ENCODE measurements around the gene GPX4.

The GPX4 gene

DNA sequence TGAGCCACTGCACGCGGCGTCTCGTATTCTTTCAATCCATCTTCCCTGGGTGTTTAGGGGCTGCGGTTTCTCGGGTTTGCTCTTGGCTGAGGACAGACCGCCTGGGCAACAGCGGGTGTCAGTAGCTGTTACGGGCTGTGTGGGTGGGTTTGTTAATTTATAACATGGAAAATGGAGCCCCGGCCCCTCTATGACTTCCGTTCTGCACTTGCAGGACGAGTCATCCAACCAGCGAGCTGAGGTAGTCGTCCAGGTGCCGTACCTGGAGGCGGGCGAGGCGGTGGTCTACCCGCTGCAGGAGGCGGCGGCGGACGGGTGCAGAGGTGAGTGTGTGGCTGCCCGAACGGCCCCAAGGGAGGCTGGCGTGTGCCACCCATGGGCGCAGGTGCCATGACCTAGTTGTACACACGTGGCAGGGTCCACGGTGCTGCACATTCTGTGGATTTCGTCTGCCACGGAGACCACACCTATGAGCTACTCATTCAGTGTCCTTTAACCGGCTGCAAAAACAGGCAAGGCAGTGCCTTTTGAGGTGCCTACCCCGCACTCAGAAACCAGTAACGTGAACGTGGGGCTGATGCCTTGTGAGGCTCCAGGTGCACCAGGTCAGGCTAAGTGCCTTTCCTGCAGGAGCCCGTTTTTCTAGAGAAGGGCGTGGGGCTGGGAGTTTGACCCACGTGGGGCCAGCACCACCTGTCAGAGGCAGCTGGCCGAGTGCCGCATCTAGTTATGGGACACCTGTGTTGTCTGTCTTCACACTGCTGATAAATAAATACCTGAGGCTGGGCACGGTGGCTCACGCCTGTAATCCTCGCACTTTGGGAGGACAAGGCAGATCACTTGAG lies 19.5 kb upstream of the GPX4 start:
- no peak for DNase-seq (ENCODE audit: low spot score)

DNA sequence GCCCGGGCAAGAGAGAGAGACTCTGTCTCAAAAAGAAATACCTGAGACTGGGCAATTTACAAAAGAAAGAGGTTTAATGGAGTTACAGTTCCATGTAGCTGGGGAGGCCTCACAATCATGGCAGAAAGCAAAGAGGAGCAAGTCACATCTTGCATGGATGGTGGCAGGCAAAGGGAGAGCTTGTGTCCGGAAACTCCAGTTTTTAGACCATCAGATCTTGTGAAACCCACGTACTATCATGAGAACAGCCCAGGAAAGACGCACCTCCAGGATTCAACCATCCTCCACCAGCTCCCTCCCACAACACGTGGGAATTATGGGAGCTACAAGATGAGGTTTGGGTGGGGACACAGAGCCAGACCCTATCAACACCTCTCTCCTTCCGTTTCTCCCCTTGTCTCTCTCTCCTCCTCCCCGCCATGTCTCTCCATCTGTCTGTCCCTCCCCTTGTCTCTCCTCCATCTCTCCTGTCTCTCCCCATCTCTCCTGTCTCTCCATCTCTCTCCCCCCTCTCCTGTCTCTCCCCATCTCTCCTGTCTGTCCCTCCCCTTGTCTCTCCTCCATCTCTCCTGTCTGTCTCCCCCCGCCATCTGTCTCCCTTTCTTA lies 18.6 kb upstream of the GPX4 start:
- no peak for DNase-seq (ENCODE audit: low spot score)

GRCh38 chr19:1085676-1086442 lies 17.9 kb upstream of the GPX4 start:
- DNase-seq (ENCODE audit: low spot score) = no peak

DNA sequence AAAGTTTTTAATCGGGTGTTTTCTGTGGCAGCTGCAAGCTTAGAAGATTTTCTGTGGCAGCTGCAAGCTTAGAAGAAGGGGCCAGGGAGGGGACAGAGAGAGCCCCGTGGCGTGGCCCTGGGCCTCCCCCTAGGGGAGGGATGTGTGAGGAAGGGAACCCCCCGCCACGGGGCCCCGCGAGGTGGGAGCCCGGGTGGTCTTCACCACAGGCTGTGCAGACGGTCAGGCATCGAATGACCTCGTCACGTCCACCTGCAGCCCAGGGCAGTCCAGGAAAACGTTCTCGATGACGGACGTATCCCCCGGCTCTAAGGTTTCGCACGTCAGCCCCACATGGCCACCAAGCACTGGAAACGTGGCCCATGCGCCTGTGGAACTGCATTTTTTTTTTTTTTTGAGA lies 17.2 kb upstream of the GPX4 start:
- no peak for DNase-seq (ENCODE audit: low spot score)

DNA sequence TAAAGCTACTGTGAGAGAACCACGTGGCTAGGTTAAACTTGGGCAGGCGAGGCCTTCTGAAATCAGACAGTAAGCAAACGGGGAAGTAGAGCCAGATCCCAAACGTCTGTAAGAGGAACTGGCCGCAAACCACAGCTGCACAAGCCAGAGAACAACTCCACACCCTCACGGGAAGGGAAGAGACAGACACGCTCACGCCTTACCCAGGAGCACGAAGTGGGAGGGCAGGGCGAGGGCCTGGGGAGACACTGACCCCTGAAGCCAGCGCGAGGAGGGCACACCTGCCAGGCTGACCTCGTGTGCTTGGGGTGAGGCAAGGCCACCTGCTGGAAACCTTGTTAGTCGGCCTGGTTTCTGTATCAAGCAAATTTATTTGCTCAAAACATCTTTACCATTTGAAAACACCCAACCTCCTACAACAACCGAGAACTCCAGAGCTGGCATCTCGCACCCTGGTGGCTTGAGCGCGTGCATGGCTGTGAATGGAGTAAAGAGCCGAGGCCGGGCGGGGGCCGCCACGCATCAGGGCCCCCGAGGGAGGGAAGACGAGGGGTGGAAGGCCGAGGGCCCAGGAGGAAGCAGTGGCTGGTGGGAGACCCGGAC lies 15.9 kb upstream of the GPX4 start:
- DNase-seq (ENCODE audit: low spot score) = no peak

DNA sequence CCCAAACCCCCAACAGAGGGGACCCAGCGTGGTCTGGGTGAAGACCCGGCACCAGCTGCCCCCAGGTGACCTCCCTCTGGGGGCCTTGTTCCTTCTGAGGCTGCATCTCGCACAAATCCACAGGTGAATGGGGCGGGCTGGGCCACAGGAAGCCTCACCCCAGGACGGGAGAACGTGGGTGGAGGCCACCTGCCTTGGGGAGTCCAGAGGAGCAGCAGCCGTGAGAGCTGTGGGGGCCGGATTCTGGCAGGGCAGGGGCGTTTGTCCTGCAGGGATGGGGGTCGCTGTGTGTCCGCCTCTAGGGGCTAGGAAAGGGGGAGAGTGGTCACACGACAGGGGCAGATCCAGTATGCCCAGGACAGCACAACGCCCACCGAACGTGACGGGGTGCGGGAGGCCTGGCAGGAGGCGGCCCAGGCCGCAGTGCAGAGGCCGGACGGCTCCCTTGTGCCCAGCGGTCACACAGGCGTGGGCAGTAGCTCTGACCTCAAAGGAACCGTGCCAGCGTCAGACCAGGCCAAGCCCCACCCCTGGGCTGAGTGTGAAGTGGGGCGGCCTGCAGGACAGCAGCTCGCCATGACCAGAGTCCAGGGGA lies 15.3 kb upstream of the GPX4 start:
- DNase-seq (ENCODE audit: low spot score) = no peak

GRCh38 chr19:1089126-1089771 lies 14.5 kb upstream of the GPX4 start:
- DNase-seq (ENCODE audit: low spot score) = no peak

- no peak for DNase-seq (ENCODE audit: low spot score)
These were observed 13.9 kb upstream of the GPX4 start for GRCh38 chr19:1089891-1090290.

- DNase-seq (ENCODE audit: low spot score) = no peak
These were observed 12.9 kb upstream of the GPX4 start for GRCh38 chr19:1090731-1091543.

- DNase-seq (ENCODE audit: low spot score) = no peak
These were observed 12.1 kb upstream of the GPX4 start for GRCh38 chr19:1091544-1092175.

DNA sequence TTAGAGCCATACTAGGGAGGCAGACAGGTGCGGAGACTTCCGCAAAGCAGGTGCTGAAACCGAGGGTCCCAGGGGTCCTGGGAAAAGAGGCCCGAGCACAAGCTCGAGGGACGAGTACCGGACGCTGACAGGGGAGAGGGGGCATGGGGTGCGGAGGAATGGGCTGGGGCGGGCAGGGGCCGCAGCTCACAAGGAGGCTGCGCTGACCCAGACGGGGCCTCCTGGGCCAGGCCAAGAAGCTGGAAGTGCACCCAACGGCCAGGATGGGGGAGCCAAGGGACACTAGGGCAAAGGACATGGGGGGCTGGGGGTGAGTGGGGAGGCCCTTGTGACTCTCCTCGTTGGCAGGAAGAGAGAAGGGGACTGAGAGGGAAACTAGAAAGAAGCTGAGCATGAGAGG lies 10.5 kb upstream of the GPX4 start:
- no peak for DNase-seq (ENCODE audit: low spot score)

GRCh38 chr19:1093811-1094553 lies 9.8 kb upstream of the GPX4 start:
- no peak for DNase-seq (ENCODE audit: low spot score)

- DNase-seq (ENCODE audit: low spot score) = no peak
These were observed 9.2 kb upstream of the GPX4 start for GRCh38 chr19:1094655-1094977.

GRCh38 chr19:1094978-1095701 lies 8.7 kb upstream of the GPX4 start, which contains the start of gene POLR2E:
TSS of gene POLR2E (minus strand) at chr19:1095375. CDS start at chr19:1095315, 60 bp downstream.
- DNase-seq (ENCODE audit: low spot score) = peak; percentile 99

- no peak for DNase-seq (ENCODE audit: low spot score)
These were observed 6.0 kb upstream of the GPX4 start for GRCh38 chr19:1097810-1098176.

DNA sequence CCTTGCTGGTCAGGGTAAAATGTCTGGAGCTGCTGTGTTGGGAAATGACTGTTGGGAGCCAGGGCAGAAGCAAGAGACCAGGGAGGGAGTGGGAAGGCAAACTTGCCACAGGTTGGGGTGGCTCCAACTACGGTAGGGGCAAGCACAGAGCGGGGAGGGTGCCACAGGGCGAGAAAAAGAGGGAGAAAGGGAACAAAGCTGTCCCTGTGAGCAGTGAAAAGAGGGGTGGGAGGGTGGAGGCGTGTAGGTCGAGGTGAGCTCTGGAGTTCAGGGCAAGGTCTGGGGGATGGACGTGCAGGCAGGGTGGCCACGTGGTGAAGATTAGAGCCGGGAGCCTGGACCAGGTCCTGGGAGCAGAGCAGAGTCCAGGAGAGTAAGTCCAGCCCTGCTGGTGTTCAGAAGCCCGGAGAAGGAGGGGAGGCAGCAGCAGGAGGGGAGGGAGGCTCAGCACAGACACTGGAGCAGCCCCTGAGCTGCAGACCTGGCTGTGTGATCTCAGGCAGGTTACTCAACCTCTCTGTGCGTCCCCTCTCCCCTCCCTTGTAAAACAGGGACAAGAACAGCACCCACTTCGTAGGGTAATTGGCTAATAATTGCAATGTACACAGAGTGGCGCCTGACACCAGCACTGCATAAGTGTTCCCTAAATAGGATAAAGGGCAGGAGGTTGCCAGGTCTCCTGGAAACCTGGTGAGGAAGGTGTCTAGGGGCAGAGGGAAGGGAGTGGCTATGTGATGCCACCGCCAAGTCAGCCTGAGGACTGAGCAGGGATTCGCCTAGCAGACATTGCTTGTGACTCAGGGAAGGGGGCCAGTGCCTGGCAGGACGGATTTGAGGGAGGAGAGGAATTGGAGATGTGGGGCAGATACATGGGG lies 5.4 kb upstream of the GPX4 start:
- DNase-seq (ENCODE audit: low spot score) = no peak

DNA sequence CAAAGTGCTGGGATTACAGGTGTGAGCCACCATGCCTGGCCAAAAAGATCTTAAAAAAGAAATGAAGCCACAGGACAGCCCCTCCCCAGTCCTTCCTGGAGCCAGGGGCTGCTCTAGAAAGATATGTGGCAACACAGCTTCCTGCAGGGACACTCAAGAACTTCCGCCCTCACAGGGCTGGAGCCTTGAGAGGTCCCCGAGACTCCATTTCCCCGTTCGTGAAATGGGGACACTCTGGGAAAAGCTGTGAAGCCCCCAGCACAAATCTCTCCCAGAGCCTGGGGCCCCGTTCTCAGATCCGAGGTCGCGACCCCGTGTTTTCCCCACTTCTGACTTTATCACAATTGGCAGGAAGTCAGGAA lies 2.5 kb upstream of the GPX4 start:
- DNase-seq (ENCODE audit: low spot score) = no peak
